ENCODE data around the gene TP53TG5.

DNA sequence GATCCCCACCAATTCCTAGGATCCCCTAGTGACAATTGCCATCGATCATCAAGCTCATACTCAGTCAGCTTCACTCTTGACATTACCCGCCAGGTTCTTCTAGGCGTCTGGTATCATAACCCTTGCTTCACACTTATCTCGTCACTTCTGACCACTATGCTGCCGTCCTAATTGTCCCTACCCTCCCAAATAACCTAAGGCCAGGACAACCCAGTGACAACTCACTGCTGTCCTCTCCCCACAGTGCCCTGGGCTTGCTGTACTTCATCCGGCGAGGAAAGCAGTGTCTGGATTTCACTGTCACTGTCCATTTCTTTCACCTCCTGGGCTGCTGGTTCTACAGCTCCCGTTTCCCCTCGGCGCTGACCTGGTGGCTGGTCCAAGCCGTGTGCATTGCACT, 11.5 kb downstream of the TP53TG5 start:
- TF ChIP-seq TCF7L2 (IDR thresholded peaks at IDR 0.05; ENCODE audit: low read depth, low read length) (no peak), POLR2AphosphoS5 (IDR thresholded peaks at IDR 0.05; ENCODE audit: low read depth, low read length) (no peak)
- TF ChIP-seq, protein P1, sequence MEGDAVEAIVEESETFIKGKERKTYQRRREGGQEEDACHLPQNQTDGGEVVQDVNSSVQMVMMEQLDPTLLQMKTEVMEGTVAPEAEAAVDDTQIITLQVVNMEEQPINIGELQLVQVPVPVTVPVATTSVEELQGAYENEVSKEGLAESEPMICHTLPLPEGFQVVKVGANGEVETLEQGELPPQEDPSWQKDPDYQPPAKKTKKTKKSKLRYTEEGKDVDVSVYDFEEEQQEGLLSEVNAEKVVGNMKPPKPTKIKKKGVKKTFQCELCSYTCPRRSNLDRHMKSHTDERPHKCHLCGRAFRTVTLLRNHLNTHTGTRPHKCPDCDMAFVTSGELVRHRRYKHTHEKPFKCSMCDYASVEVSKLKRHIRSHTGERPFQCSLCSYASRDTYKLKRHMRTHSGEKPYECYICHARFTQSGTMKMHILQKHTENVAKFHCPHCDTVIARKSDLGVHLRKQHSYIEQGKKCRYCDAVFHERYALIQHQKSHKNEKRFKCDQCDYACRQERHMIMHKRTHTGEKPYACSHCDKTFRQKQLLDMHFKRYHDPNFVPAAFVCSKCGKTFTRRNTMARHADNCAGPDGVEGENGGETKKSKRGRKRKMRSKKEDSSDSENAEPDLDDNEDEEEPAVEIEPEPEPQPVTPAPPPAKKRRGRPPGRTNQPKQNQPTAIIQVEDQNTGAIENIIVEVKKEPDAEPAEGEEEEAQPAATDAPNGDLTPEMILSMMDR (IDR thresholded peaks at IDR 0.05): no peak

Measured in Panc1 (cell line).